ENCODE measurements around the gene TMEM185B.
"Not testable (repeated sequence)": the region's sequence is repeated elsewhere in the genome, so short reads cannot be mapped to it uniquely, and the experiment has no call there.

The TMEM185B gene

GRCh38 chr2:120208381-120209353, 14.5 kb downstream of the TMEM185B start:
- no peak for DNase-seq

GRCh38 chr2:120206022-120206581, 17.1 kb downstream of the TMEM185B start:
- no peak for DNase-seq

GRCh38 chr2:120204945-120205670, 18.1 kb downstream of the TMEM185B start:
- DNase-seq, result no peak

- no peak for DNase-seq
These were observed 18.8 kb downstream of the TMEM185B start for GRCh38 chr2:120204417-120204816.

DNA sequence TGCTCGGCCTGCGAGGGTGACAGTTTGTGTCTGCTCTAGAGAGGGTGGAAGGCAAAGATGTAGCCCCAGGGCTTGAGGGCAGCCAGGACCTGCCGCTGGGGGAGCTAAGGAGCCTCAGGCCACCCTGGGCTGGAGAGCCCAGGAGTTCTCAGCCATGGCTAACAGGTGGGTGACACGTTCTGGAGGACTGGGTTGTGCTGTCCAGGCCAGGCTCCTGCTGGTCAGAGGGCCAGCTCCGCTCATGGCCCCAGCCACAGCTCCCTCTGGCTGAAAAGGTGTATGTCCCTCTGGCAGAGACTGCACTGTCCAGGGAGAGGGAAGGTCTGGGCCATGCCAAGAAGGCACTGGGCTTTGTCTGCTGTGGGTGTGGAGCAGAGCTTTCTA, 19.2 kb downstream of the TMEM185B start:
- DNase-seq, result no peak

- DNase-seq, result no peak
These were observed 19.8 kb downstream of the TMEM185B start for GRCh38 chr2:120203251-120204021.

- DNase-seq, result not testable (repeated sequence)
These were observed 23.3 kb downstream of the TMEM185B start for GRCh38 chr2:120199817-120200459.

DNA sequence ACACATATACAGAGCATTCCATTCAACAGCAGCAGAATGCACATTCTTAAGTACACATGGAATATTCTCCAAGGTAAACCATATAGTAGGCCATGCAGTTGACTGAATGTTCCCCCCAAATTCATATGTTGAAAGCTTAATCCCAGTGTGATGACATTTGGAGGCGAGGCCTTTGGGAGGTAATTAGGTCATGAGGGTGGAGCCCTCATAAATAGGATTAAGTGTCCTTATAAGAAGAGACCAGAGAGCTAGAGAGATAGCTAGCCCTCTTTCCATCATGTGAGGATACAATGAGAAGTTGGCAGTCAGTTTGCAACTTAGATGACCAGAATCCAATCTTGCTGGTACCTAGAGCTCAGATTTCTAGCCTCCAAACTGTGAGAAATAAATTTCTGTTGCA, 27.6 kb downstream of the TMEM185B start:
- no peak for DNase-seq

GRCh38 chr2:120192280-120192679, 30.9 kb downstream of the TMEM185B start:
- DNase-seq, result no peak

- DNase-seq, result no peak
These were observed 34.0 kb downstream of the TMEM185B start for GRCh38 chr2:120189189-120189588.

- DNase-seq, result no peak
These were observed 41.1 kb downstream of the TMEM185B start for GRCh38 chr2:120182019-120182560.

- no peak for DNase-seq
These were observed 43.1 kb downstream of the TMEM185B start for GRCh38 chr2:120180066-120180465.

DNA sequence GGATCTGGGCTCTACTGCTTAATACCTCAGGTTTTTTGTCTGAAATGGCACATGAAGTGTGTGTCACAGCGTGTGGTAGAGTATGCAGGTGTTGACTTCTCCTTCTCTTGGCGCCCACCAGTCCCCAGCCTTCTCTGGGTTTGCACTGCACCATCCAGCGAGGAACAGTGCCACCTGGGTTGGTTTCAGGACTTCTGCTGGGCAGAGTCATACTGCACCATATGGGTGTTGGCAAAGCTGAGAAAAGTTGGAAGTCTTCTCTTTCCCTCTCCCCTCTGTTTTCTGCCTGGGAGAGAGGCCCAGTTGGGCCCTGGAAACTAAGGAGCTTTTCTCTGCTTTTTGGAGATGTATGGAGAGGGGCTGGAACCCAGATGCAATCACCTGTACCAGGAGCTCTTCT, 43.8 kb downstream of the TMEM185B start:
- no peak for DNase-seq

- DNase-seq, result no peak
These were observed 45.2 kb downstream of the TMEM185B start for GRCh38 chr2:120177973-120178372.

DNA sequence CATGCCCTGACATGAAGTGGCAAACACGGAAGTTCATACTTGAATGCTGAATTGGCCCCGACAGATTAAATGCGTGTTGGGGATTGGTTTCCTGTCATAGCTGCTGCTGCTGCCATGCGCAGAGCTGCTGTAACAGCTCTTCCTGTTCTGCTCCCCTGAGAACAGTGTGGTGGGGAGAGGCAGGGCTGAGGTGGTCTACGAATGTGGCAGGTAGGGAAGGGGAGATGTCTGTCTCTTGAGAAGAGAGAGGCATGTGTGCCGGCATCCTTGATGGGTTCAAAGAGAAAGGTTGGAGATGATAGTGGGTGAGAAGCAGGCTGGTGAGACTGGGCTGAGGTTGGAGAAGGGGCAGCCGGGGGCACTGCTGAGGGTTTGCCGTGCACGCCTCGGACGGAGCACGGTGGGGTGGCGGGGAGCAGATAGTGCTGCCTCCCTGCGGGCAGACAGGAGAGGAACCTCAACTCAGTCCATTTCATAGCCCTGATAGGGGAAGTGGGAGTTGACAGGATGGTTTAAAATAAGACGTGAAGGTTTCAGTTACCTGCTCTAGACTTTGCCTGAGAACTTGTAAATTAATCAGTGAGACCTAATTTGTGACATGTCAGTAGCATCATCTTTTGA, 46.1 kb downstream of the TMEM185B start:
- no peak for DNase-seq

- DNase-seq, result no peak
These were observed 46.7 kb downstream of the TMEM185B start for GRCh38 chr2:120176526-120176925.

DNA sequence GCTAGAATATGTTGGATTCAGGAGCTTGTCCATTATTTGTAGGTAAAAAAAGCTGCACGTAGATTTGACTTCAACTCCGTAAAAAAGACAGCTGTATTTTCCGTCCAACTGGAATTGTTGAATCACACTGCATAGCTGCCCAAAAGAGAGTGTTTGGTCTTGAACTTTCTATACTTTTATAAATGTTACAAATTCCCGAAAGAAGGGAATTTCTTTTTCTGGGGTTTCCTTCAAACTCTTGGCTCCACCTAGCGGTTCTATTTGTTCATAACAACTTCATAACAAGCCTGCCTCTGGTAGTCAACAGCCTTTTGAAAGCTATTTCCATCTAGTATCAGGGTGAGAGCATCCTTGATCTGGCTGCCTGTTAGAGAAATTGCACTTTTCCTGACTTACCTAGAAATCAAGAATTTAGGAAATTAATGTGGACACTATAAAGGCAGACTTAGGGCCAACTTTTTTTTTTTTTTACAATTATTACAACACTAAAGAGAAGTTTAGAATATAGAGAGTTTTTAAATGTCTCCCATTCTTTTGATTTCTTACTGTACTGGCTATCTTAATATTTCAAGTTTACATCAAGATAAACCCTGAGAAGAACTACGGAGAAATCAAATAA, 48.1 kb downstream of the TMEM185B start:
- DNase-seq, result peak; percentile 18

Measured in right kidney (tissue), 1 donor.